Fibroblast of lung (primary cell): ENCODE data around the gene ABCB9. TPM values are rescaled to one million over a fixed set of nuclear protein-coding genes. Genes with fewer than 3 reads are reported as not detected.

Experiments
- DNase-seq, 2 donors: peaks; one replicate each; pipeline versions ENCODE4 v3.0.0 to v3.0.0-alpha.2; 2010; ENCODE audit warnings: low read depth in 2 of 2
- H2AFZ ChIP-seq: 2 replicates; pipeline ENCODE4 v1.5.1; 2012; ENCODE audit warnings: low read length, control low read depth, inconsistent platforms
- H3K27ac ChIP-seq: 2 replicates; pipeline ENCODE4 v1.5.1; 2011; ENCODE audit warnings: low read length, control low read depth; ENCODE audit not compliant: insufficient read depth
- H3K27me3 ChIP-seq: 2 replicates; pipeline ENCODE4 v1.5.1; 2011; ENCODE audit warnings: mild to moderate bottlenecking, low read length; ENCODE audit not compliant: control insufficient read depth, insufficient read depth
- H3K36me3 ChIP-seq: 2 replicates; pipeline ENCODE4 v1.5.1; 2011; ENCODE audit warnings: low read length; ENCODE audit not compliant: control insufficient read depth, insufficient read depth
- H3K4me1 ChIP-seq: 2 replicates; pipeline ENCODE4 v1.5.1; 2011; ENCODE audit warnings: low read length; ENCODE audit not compliant: control insufficient read depth, insufficient read depth; ENCODE audit errors: extremely low read depth
- H3K4me2 ChIP-seq: 2 replicates; pipeline ENCODE4 v1.5.1; 2011; ENCODE audit warnings: low read length, control low read depth; ENCODE audit not compliant: insufficient read depth; ENCODE audit errors: extremely low read depth
- H3K4me3 ChIP-seq, 4 experiments: fragments of 200-600 bp in 1 of 4; sonication (generic) in 1 of 4; replicated peaks in 1 of 4; 2 replicates each; pipeline ENCODE4 v1.5.1; 2011 to 2016; ENCODE audit warnings: low read length in 4 of 4, low read depth in 3 of 4, mild to moderate bottlenecking in 3 of 4, control low read depth in 2 of 4, inconsistent platforms in 1 of 4, mixed read lengths in 1 of 4; ENCODE audit not compliant: insufficient read depth in 1 of 4; ENCODE audit errors: control extremely low read depth in 1 of 4
- H3K79me2 ChIP-seq: 2 replicates; pipeline ENCODE4 v1.5.1; 2012; ENCODE audit warnings: mild to moderate bottlenecking, low read length, inconsistent platforms; ENCODE audit not compliant: control insufficient read depth, insufficient read depth
- H3K9ac ChIP-seq: 2 replicates; pipeline ENCODE4 v1.5.1; 2011; ENCODE audit warnings: mild to moderate bottlenecking, low read length, control low read depth; ENCODE audit not compliant: insufficient read depth
- H3K9me3 ChIP-seq: 2 replicates; pipeline ENCODE4 v1.5.1; 2012; ENCODE audit warnings: low read depth, low read length; ENCODE audit not compliant: control insufficient read depth, insufficient read depth
- H4K20me1 ChIP-seq: 2 replicates; pipeline ENCODE4 v1.5.1; 2011; ENCODE audit warnings: low read length; ENCODE audit not compliant: control insufficient read depth, insufficient read depth; ENCODE audit errors: extremely low read depth
- CTCF ChIP-seq, 2 donors: IDR thresholded peaks in 1 of 2; conservative IDR thresholded peaks in 1 of 2; 1 replicate in 1 of 2; 2 replicates in 1 of 2; pipeline ENCODE4 v1.5.1; 2011 to 2012; ENCODE audit warnings: low read length in 2 of 2, control low read depth in 1 of 2, inconsistent platforms in 1 of 2, low read depth in 1 of 2, mild to moderate bottlenecking in 1 of 2
- EZH2 ChIP-seq: IDR thresholded peaks from 2 replicates; pipeline ENCODE4 v1.5.1; 2012; ENCODE audit warnings: low read length, control low read depth, mild to moderate bottlenecking; ENCODE audit errors: missing control alignments
- polyA plus RNA-seq, 2 donors: library from polyadenylated mRNA; depleted of rRNA in 1 of 2; stranded (reverse) in 1 of 2; unstranded in 1 of 2; fragments of >200 nt; gene quantifications; 2 replicates each; pipeline ENCODE4 v1.2.1, GENCODE V29; 2011 to 2012; ENCODE audit warnings: missing spikeins in 1 of 2
- total RNA-seq: library from RNA; depleted of rRNA; stranded (reverse); fragments of >200 nt; gene quantifications from 2 replicates; pipeline ENCODE4 v1.2.1, GENCODE V29; 2014

Gene ABCB9
- total and polyA plus RNA-seq, 2 donors (not counting 1 experiment from before 2014, with no cell fraction given) = 3.8 to 6.3 TPM

- Histone ChIP-seq H3K4me3 (no peak overlapping the region), H3K9me3 (no peaks in the 10 kb centered on the region), H3K79me2 (peaks cover 86% of the 10 kb centered on the region), H3K9ac (no peak overlapping the region), H3K36me3 (no peaks in the 10 kb centered on the region), H3K27ac (no peak overlapping the region), H3K4me2 (no peak overlapping the region), H4K20me1 (no peaks in the 10 kb centered on the region), H3K27me3 (no peaks in the 10 kb centered on the region), H2AFZ (no peak overlapping the region), H3K4me1 (peaks cover 29% of the 10 kb centered on the region)
- no peak for DNase-seq
- TF ChIP-seq CTCF (conservative IDR thresholded peaks at IDR 0.05 in 1 of 2, IDR thresholded peaks at IDR 0.05 in 1 of 2; ENCODE audit: low read depth in 1 of 2, low read length in 2 of 2) = no peak
- no peak for TF ChIP-seq EZH2
Measured at GRCh38 chr12:122884860-122885259, 81.4 kb downstream of the ABCB9 start.

- H3K27ac ChIP-seq = no peak overlapping the region
- no peaks in the 10 kb centered on the region for H3K36me3 ChIP-seq
- peaks cover 88% of the 10 kb centered on the region for H3K79me2 ChIP-seq
- no peak overlapping the region for H3K4me3 ChIP-seq
- no peak overlapping the region for H3K9ac ChIP-seq
- H4K20me1 ChIP-seq = no peaks in the 10 kb centered on the region
- peak in 1 of 2 donors; percentile 64 for DNase-seq
- peaks cover 29% of the 10 kb centered on the region for H3K4me1 ChIP-seq
- H2AFZ ChIP-seq = no peak overlapping the region
- H3K4me2 ChIP-seq = no peak overlapping the region
- no peak for TF ChIP-seq CTCF (conservative IDR thresholded peaks at IDR 0.05 in 1 of 2, IDR thresholded peaks at IDR 0.05 in 1 of 2; ENCODE audit: low read depth in 1 of 2, low read length in 2 of 2)
- no peak for TF ChIP-seq EZH2
- H3K27me3 ChIP-seq = no peaks in the 10 kb centered on the region
- no peaks in the 10 kb centered on the region for H3K9me3 ChIP-seq
Measured at GRCh38 chr12:122884091-122884826, 82.0 kb downstream of the ABCB9 start.

GRCh38 chr12:122882908-122883558, 83.2 kb downstream of the ABCB9 start:
- TF ChIP-seq CTCF (conservative IDR thresholded peaks at IDR 0.05 in 1 of 2, IDR thresholded peaks at IDR 0.05 in 1 of 2; ENCODE audit: low read depth in 1 of 2, low read length in 2 of 2) = no peak
- no peak for TF ChIP-seq EZH2
- DNase-seq = no peak
- Histone ChIP-seq H3K79me2 (peaks cover 82% of the 10 kb centered on the region), H3K36me3 (no peaks in the 10 kb centered on the region), H4K20me1 (no peaks in the 10 kb centered on the region), H3K27me3 (no peaks in the 10 kb centered on the region), H3K4me1 (peaks cover 19% of the 10 kb centered on the region), H3K4me2 (no peak overlapping the region), H2AFZ (no peak overlapping the region), H3K9ac (no peak overlapping the region), H3K9me3 (no peaks in the 10 kb centered on the region), H3K4me3 (no peak overlapping the region), H3K27ac (no peak overlapping the region)
